NCI-H146 (cell line): Measurements from ENCODE around the gene IGF2BP2.
A peak's percentile ranks its signal among the peaks of the same experiment; 100 is the strongest.
"Not testable (repeated sequence)": the region's sequence is repeated elsewhere in the genome, so short reads cannot be mapped to it uniquely, and the experiment has no call there.

Experiments used
- DNase-seq: peaks from one replicate; lab custom pipeline; 2025; lab: John Stamatoyannopoulos, UW

Gene IGF2BP2

DNA sequence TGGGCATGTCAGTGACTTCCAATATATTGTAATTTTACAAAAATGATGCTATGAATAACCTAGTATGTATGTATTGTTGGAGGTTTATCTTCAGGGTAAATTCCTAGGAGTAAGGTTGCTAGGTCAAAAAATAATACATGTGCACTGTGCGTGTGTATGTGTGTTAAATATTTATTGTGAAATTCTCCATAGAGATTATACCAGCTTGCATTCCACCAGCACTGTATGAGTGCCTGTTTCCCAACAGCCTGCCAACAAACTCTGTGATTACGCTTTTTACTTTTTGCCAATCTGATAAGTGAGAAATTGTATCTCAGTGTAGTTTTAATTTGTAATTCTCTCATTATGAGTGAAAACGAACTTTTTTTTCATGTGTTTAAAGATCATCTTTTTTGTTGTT is 12.6 kb upstream of the IGF2BP2 start:
- no peak for DNase-seq

DNA sequence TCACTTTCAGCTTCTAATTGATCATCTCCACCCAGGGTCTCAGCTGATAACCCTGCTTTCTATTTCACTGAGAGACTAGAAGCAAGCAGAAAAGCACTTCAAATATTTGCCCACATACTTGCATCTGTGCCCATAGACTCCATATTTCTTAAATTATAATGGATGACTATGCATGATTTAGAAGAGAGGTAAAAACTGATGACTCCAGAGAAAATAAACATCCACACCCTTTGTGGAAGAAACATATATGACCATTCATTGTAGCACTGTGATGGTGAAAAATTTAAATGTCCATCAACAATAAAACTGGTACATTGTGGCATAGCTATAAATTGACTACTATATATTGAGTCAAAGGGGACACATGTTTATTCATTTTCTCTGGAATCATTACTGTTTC is 7.1 kb upstream of the IGF2BP2 start:
- DNase-seq, result no peak

DNA sequence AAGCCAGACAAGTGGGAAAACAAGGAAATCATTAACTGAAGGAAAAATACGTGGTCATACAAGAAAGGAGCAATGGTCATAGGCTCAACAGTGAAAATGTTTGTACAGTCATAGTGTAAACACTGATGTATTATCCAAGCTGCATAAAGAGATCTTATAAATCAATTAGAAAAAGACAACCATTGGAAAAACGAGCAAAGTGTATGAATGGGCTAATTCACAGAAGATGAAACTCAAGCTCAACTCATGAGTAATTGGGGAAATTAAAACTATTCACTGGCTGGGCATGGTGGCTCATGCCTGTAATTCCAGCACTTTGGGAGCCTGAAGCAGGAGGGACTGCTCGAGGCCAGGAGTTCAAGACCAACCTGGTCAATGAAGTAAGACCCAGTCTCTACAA is 6.4 kb upstream of the IGF2BP2 start:
- no peak for DNase-seq

- DNase-seq, result no peak
Observed at GRCh38 chr3:185830018-185830797, 5.4 kb upstream of the IGF2BP2 start.

DNA sequence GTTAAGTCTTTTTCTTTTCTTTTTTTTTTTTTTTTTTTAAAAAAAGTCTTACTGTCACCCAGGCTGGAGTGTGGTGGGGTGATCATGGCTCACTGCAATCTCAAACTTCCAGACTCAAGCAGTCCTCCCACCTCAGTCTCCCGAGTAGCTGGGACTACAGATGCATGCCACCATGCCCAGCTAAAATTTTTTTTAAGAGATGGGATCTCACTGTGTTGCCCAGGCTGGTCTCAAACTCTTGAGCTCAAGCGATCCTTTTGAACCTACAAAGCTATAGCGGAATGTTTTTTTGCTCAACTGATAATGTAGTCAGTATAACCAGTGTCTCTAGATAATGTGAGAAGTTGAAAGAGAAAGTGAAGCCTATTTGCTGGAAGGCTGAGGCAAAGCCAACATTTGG is 3.9 kb upstream of the IGF2BP2 start:
- DNase-seq, result no peak

GRCh38 chr3:185827595-185828344 is 2.9 kb upstream of the IGF2BP2 start:
- DNase-seq, result no peak

DNA sequence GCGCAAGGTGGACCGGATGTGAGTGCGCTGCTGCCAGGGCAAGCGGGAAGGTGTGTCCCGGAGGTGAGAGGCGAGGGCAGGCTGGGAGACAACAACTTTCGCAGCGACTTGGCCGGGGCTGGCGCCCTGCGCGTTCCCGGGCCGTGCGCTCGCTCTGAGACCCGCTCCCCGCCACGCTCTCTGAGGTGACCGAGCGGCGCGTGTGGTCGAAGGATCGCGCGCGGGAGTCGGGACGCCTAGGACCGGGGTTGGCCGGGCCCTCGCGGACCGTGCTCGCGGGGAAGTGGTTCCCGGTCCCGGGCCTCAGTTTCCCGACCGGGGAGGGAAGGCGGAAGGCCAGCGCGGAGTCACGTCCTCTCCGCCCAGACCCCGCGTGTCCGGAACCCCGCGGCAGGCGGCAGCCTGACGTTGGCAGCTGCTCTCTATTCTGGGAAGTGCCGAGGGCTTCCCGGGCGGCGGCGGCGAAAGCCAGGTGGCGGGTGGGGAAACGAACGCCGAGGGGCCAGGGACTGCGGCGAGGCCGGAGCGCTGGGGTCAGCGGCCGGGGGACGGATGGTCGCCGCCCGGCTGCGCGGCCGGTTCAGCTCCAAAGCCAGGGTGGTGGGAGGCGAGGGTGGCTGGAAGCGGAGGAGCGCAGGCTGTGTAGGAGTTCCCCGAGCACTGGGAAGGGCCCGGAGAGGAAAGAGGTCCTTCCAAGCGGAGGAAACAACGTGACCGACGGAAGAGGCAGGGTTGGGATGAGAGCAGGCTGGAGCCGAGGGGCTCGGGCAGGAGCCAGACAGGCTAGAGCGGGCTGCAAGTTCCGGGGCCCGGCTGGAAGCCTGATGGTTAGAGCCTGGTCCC is 1.0 kb upstream of the IGF2BP2 start:
- peak; percentile 62 for DNase-seq

DNA sequence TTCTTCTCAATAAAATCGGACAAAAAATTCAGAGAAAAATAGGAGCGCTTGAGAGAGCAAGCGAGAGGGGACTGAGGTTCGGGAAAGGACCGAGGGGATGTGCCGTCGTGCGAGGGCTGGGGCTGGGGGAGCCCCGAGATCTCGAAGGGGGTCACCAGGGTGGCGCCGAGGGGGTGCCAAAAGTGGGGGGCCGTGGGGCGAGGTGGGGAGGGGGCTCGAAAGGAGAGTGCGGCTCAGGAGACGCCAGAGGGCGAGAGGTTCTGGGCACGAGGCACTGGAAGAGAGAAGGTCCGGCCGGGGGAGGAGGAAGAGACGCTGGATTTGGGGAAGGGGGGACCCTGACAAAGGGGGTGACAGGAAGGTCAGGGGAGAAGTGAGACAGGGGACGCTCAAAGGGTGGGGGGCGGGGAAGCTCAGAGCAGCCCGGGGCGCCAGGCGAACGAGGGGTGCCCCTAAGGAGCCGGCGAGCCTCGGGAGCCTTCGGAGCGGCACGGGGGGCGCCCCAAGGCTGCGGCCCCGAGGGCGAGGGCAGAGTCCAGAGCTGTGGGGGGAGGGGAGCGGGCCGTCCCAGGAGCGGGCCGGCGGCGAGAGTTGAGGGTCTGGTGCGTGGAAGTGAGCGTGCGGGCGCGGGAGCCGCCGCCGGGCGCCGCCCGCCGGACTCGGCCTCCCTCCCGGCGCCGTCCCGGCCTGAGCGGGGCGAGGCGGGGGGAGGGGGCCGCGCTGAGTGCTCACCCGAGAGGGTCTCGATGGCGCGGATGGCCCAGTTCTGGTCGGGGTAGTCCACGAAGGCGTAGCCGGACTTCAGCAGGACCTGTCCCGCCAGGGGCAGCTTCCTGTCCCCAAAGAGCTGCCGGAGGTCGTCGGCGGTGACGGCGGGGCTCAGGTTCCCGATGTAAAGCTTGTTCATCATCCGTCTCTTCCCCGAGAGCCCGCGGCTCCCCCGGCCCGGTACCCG is 514 bp downstream of the IGF2BP2 start:
- no peak for DNase-seq

DNA sequence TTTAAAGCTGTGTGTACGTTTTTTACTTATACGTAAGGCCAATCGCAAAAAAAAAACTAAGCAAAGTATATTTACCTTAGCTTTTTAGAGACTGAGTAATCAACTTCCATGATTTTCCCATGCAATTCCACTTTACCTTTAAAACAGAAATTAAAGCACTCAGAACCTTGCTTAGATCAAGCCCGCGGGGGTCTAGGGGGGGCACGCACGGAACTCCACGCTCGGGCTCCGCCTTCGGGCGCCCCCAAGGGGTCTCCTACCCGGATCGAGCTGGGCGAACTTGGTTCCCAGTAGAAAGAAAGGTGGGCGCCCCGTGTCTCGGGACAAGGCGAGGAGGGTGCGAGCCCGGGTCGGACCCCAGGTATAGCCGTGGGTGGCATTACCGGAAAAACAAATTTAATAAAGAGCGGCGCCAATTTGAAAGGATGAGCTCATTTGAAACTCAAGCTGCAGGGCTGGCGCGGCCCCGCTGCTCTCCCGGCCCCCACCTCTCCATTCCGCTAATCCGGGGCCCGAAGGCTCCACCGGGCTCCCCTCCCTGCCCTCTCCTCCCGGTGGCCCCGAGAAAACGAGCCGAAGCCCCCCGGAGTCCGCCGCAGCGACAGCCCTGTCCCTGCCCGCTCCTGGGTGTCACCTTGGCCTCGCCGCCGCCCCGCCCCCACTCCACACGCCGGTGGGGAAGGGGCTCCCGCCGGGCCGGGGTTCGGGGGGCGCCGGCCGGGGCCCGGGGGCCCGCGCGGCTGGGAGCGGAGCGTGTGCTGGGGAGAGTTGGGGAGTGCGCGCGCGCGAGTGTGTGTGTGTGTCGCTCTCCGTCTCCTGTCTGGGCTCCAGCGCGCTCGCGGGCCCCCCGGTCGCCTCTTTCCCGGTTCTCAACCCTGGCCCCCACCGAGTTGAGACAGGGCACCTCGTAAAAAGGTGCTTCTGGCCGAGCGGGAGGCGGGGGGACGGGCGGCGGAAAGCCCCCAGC is 1.5 kb downstream of the IGF2BP2 start:
- peak; percentile 38 for DNase-seq

DNA sequence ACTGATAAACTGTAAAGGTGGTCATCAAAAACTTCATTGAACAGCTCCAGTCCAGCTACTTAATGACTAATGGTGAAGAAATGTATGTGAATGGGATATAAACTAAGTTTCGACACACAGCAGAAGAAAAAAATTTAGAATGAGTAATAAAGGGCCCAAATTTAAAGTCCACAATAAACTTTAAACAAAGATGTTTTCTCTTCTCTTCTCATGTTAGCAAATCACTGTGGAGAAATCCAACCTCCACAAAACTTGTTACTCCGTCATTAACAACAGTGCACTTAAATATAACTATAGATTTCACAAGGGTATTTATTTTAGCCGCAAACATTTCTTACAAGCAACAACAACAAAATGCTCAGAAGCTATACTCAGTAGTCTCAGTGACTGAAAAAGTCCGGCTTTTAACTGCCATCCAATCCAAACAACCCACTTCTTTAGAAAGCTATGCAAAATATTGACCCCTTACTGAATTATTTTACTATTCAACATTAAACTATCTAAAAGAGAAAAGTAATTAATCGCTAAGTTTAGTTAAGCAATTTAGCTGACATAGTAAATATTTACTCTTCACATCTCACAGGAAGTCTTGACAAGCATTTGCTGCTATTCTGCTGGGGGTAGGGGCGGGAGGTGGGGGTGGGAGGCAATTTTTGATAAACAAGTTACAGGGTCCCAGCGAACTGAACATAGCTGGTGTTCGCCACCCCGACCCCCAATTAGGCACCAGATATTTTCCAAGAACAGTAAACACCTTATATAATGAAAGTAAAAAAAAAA is 2.4 kb downstream of the IGF2BP2 start:
- DNase-seq, result no peak

GRCh38 chr3:185820973-185821758 is 3.7 kb downstream of the IGF2BP2 start:
- no peak for DNase-seq

GRCh38 chr3:185818267-185818875 is 6.5 kb downstream of the IGF2BP2 start:
- DNase-seq, result no peak

GRCh38 chr3:185815391-185816282 is 9.2 kb downstream of the IGF2BP2 start:
- DNase-seq, result no peak

DNA sequence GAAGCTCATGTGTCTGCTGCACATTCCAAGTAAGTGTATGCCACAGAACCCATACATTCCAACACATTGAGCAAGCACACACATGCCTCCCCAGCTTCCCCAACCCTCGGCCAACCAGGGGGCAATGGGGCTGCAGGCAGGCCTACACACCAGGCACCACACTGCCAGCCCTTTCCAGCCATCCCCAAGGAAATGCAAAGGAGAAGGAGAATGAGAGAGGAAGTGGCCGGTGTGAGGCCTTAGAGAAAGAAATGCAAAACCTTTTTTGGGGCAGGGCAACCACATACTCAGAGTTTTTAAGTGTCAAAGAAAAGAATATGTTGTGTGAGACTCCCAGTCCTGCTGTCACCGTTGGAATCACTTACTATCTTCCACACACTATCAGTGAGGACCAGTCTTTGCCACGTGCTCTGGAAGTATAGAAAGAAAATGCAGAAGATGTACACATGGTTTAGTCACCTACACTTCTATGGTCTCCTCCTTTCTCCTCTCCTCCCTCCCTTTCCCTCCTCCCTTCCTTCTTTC is 11.1 kb downstream of the IGF2BP2 start:
- no peak for DNase-seq

DNA sequence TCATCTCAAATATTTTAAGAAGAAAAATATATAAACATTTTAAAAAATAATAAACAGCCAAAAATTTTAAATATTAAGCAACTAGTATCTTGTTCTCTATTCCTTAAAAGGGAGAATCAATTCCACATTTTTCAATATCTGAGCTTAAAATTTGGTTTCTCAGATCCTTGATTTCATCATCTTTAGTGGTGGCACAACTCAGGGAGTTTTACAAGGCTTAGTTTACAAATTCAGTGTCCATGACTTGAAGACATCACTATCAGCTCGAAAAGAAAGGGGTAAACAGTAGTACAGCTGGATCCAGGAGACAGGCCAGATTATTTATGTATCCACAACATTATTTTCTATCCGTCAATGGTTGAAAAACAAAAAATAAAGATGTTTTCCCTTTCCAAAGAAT is 11.6 kb downstream of the IGF2BP2 start:
- no peak for DNase-seq

DNA sequence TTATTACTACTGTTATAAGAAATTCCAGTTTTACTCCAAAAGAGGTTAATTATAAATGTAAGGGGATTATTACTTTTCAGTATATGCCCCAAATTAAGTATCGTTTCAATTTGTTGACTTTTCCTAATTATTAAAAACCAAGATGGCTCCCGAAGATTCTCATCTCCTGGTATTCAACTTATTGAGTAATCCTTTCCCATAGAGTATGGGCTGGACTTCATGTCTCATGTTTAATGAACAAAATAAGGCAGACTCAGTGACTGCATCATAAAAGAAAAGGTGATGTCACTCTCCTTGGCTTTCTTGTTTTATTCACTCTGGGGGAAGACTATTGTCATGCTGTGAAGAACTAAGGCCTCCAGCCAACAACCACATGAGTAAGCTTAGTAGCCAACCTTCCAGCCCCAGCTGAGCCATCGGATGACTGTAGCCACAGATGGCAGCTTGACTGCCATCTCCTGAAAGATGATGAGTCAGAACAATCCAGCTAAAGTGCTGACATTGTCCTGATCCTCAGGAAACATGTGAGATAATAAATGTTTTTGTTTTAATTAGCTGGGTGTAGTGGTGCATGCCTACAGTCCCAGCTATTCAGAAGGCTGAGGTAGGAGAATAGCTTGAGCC is 17.3 kb downstream of the IGF2BP2 start:
- DNase-seq, result no peak

- not testable (repeated sequence) for DNase-seq
Observed at GRCh38 chr3:185798831-185799110, 26.1 kb downstream of the IGF2BP2 start.
